Measurements from ENCODE around the gene BIRC3.
"Not testable (repeated sequence)": the region's sequence is repeated elsewhere in the genome, so short reads cannot be mapped to it uniquely, and the experiment has no call there.

BIRC3 gene

DNA sequence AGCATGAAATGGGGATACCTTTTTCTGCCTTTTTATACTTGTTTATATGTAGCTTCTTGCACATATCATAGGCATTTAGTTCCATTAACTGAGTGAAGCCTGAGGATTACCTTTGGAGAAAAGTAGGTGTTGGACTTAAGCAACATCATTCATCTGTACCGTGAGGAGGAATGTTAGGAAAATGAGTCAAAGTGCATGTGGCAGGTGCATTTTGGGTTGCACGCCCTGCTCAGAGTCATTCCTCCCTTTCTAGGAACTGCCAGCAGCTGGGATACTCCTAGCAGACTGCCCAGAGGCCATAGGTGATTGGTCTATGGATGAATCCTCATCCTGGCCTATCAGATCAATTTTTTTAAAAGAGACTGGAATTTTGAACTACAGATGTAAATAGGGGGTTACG is 33.3 kb upstream of the BIRC3 start:
- H3K4me3 Mint-ChIP-seq = no peak overlapping the region
- H3K27me3 Mint-ChIP-seq = peaks cover 0 to 13% of the 10 kb centered on the region in 2 donors
- ATAC-seq (replicated peaks) (no peak), DNase-seq (no peak)
- H3K4me1 Mint-ChIP-seq (ENCODE audit: low read depth in 2 of 2) = peaks cover 4 to 5% of the 10 kb centered on the region in 2 donors
- no peaks in the 10 kb centered on the region for H3K36me3 Mint-ChIP-seq (ENCODE audit: insufficient read depth)
- no peaks in the 10 kb centered on the region for H3K9me3 Mint-ChIP-seq
- H3K27ac Mint-ChIP-seq = no peak overlapping the region

GRCh38 chr11:102286292-102286691 is 31.0 kb upstream of the BIRC3 start:
- DNase-seq (no peak), ATAC-seq (replicated peaks) (no peak)
- Mint-ChIP-seq H3K27ac (no peak overlapping the region), H3K4me3 (no peak overlapping the region), H3K9me3 (no peaks in the 10 kb centered on the region), H3K27me3 (no peaks in the 10 kb centered on the region), H3K4me1 (ENCODE audit: low read depth in 2 of 2) (peaks cover 4 to 5% of the 10 kb centered on the region in 2 donors), H3K36me3 (ENCODE audit: insufficient read depth) (no peaks in the 10 kb centered on the region)

- DNase-seq (peak; percentile 29 to 44 (median 32)), ATAC-seq (replicated peaks) (peak; percentile 95)
- Mint-ChIP-seq H3K9me3 (no peaks in the 10 kb centered on the region), H3K4me1 (ENCODE audit: low read depth in 2 of 2) (peaks cover 4 to 5% of the 10 kb centered on the region in 2 donors), H3K4me3 (no peak overlapping the region), H3K27ac (no peak overlapping the region), H3K27me3 (no peaks in the 10 kb centered on the region), H3K36me3 (ENCODE audit: insufficient read depth) (no peaks in the 10 kb centered on the region)
These were observed 29.1 kb upstream of the BIRC3 start for GRCh38 chr11:102287964-102288724.

- peaks cover 4 to 5% of the 10 kb centered on the region in 2 donors for H3K4me1 Mint-ChIP-seq (ENCODE audit: low read depth in 2 of 2)
- H3K27me3 Mint-ChIP-seq = no peaks in the 10 kb centered on the region
- DNase-seq (no peak), ATAC-seq (replicated peaks) (no peak)
- H3K36me3 Mint-ChIP-seq (ENCODE audit: insufficient read depth) = no peaks in the 10 kb centered on the region
- H3K4me3 Mint-ChIP-seq = no peak overlapping the region
- no peaks in the 10 kb centered on the region for H3K9me3 Mint-ChIP-seq
- no peak overlapping the region for H3K27ac Mint-ChIP-seq
These were observed 28.6 kb upstream of the BIRC3 start for GRCh38 chr11:102288725-102289083.

DNA sequence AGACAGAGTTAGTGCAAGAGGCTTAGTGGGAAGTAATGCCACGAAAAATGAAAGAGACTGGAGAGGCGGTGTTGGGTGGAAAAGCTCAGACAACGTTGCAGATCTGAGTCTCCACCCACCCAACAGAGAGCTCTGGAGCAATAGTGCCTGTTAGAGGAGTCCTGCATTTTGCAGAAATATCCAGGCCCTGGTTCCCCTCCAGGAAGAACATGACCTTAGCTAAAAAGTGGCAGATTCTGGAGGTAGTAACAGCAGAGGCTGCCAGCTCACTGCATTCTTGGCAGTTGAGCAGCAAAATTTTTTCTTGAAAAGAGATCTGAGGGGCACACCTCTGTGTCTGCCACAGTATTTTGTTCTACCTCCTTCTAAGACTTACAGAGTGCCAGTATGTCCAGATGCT is 27.7 kb upstream of the BIRC3 start:
- Mint-ChIP-seq H3K4me3 (no peak overlapping the region), H3K9me3 (no peaks in the 10 kb centered on the region), H3K27me3 (no peaks in the 10 kb centered on the region), H3K27ac (no peak overlapping the region), H3K36me3 (ENCODE audit: insufficient read depth) (no peaks in the 10 kb centered on the region), H3K4me1 (ENCODE audit: low read depth in 2 of 2) (peaks cover 7 to 8% of the 10 kb centered on the region in 2 donors)
- ATAC-seq (replicated peaks) = no peak
- no peak for DNase-seq

DNA sequence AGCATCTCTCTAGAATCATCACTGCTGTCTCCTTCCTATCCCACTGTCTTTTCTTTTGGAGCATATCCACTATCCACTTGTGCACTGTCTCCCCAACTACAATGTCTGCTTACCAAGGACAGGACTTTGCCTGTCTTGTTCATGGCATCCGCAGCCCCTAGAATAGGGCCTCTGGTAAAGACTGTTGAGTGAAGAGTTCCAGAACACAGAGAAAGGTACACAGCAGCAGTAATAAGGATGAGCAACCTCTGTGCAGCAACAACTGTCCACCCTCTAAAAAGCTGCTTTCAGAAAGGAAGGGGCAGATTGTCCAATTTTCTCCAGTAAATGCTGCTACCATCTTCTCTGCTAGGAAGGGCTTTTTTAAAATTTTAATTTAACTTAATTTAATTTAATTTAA is 25.5 kb upstream of the BIRC3 start:
- H3K9me3 Mint-ChIP-seq = no peaks in the 10 kb centered on the region
- DNase-seq (no peak), ATAC-seq (replicated peaks) (no peak)
- no peak overlapping the region for H3K27ac Mint-ChIP-seq
- H3K36me3 Mint-ChIP-seq (ENCODE audit: insufficient read depth) = no peaks in the 10 kb centered on the region
- H3K4me3 Mint-ChIP-seq = no peak overlapping the region
- peaks cover 14 to 15% of the 10 kb centered on the region in 2 donors for H3K4me1 Mint-ChIP-seq (ENCODE audit: low read depth in 2 of 2)
- no peaks in the 10 kb centered on the region for H3K27me3 Mint-ChIP-seq

- Mint-ChIP-seq H3K9me3 (no peaks in the 10 kb centered on the region), H3K4me1 (ENCODE audit: low read depth in 2 of 2) (peaks cover 13 to 14% of the 10 kb centered on the region in 2 donors), H3K36me3 (ENCODE audit: insufficient read depth) (no peaks in the 10 kb centered on the region), H3K4me3 (peak overlapping the region; percentile 81 to 87), H3K27me3 (no peaks in the 10 kb centered on the region), H3K27ac (peak overlapping the region; percentile 86 to 94)
- ATAC-seq (replicated peaks) = no peak
- no peak for DNase-seq
These were observed 24.4 kb upstream of the BIRC3 start for GRCh38 chr11:102292933-102293332.

DNA sequence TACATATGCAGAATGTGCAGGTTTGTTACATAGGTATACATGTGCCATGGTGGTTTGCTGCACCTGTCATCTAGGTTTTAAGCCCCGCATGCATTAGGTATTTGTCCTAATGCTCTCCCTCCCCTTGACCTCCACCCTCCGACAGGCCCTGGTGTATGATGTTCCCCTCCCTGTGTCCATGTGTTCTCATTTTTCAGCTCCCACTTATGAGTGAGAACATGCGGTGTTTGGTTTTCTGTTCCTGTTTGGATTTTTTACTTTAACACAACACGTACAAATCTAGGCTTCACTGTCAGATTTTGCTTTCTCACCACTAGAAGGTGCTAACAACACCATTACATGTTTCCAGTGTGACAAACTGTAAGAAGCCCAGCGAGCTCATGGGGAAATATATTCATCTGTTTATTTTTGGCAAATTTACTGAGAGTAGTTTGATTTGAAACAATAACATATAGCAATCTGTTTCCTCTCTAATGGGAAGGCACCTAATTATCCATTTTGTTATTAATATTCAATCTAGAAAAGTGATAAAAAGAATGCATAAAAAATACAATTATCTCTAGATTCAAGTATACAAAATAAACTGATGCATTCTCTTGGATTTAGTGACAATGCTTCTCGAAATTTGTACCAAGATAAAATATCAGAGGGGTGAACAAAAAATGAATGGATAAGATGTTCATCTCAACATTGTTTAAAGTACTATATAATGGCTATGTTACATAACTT is 23.2 kb upstream of the BIRC3 start:
- Mint-ChIP-seq H3K27ac (peak overlapping the region; percentile 86 to 94), H3K9me3 (no peaks in the 10 kb centered on the region), H3K27me3 (no peaks in the 10 kb centered on the region), H3K4me3 (peak overlapping the region; percentile 81 to 87), H3K36me3 (ENCODE audit: insufficient read depth) (no peaks in the 10 kb centered on the region), H3K4me1 (ENCODE audit: low read depth in 2 of 2) (peaks cover 9 to 11% of the 10 kb centered on the region in 2 donors)
- DNase-seq (peak in 2 of 3 experiments; percentile 23 to 35), ATAC-seq (replicated peaks) (peak; percentile 96)

- Mint-ChIP-seq H3K4me1 (ENCODE audit: low read depth in 2 of 2) (peaks cover 11 to 15% of the 10 kb centered on the region in 2 donors), H3K9me3 (no peaks in the 10 kb centered on the region), H3K36me3 (ENCODE audit: insufficient read depth) (no peaks in the 10 kb centered on the region), H3K4me3 (no peak overlapping the region), H3K27ac (peak overlapping the region in 1 of 2 donors; percentile 46), H3K27me3 (no peaks in the 10 kb centered on the region)
- ATAC-seq (replicated peaks) (no peak), DNase-seq (no peak)
These were observed 22.2 kb upstream of the BIRC3 start for GRCh38 chr11:102295045-102295444.

- H3K27ac Mint-ChIP-seq; H3K9me3 Mint-ChIP-seq; ATAC-seq (replicated peaks); H3K36me3 Mint-ChIP-seq (ENCODE audit: insufficient read depth); DNase-seq; H3K27me3 Mint-ChIP-seq; H3K4me3 Mint-ChIP-seq: not testable (repeated sequence)
- H3K4me1 Mint-ChIP-seq (ENCODE audit: low read depth in 2 of 2) = peaks cover 24 to 28% of the 10 kb centered on the region in 2 donors
These were observed 20.5 kb upstream of the BIRC3 start for GRCh38 chr11:102296757-102297156.

DNA sequence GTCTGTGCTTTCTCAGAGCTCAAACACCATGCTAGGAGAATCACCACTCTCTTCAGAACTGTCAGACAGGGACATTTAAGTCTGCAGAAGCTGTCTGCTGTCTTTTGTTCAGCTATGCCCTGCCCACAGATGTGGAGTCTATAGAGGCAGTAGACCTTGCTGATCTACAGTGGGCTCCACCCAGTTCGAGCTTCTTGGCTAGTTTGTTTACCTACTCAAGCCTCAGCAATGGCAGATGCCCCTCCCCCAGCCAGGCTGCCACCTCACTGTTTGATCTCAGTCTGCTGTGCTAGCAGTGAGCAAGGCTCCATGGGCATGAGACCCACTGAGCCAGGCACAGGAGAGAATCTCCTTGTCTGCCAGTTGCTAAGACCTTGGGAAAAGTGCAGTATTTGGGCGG is 16.4 kb upstream of the BIRC3 start:
- Mint-ChIP-seq H3K9me3 (peaks cover 0 to 15% of the 10 kb centered on the region in 2 donors), H3K4me3 (peak overlapping the region in 1 of 2 donors; percentile 44), H3K4me1 (ENCODE audit: low read depth in 2 of 2) (peaks cover 35 to 39% of the 10 kb centered on the region in 2 donors)
- not testable (repeated sequence) for H3K27ac Mint-ChIP-seq; H3K36me3 Mint-ChIP-seq (ENCODE audit: insufficient read depth); H3K27me3 Mint-ChIP-seq; DNase-seq
- peak; percentile 50 for ATAC-seq (replicated peaks)

DNA sequence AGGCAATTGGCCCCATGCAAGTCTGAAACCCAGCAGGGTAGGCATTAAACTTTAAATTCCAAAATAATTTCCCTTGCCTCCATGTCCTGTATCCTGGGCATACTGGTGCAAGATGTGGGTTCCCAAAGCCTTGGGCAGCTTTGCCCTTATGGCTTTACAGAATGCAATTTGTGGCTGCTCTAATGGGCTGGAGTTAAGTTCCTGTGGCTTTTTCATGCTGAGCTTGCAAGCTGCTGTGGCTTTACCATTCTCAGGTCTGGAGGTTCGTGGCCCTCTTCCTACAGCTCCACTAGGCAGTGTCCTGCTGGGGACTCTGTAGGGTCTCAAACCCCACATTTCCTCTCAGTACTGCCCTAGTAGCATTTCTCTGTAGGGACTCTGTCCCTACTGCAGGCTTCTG is 15.0 kb upstream of the BIRC3 start:
- Mint-ChIP-seq H3K27ac (no peak overlapping the region), H3K27me3 (no peaks in the 10 kb centered on the region), H3K4me3 (no peak overlapping the region), H3K9me3 (peaks cover 0 to 15% of the 10 kb centered on the region in 2 donors), H3K4me1 (ENCODE audit: low read depth in 2 of 2) (peaks cover 49 to 53% of the 10 kb centered on the region in 2 donors), H3K36me3 (ENCODE audit: insufficient read depth) (no peaks in the 10 kb centered on the region)
- DNase-seq (no peak), ATAC-seq (replicated peaks) (no peak)

DNA sequence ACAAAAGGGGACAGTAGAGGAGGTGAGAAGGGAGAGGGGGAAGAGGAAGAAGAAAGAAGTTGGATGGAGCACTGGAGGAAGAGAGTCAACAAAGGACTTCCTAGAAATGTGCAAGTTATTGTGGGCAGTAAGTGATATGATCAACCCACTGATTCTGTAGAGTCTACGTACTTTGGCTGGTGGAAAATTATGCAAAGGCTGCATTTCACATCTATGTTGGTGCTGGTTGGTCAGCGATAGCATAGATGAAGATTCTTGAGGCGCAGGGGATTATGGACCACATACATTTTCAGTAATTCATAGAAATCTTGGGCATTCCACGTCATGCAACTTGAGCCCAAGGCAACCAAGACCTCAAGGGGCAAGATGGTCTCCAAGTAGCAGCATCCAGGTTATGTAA is 12.6 kb upstream of the BIRC3 start:
- Mint-ChIP-seq H3K27me3 (no peaks in the 10 kb centered on the region), H3K36me3 (ENCODE audit: insufficient read depth) (peaks cover 3% of the 10 kb centered on the region), H3K4me3 (peak overlapping the region; percentile 42 to 56), H3K4me1 (ENCODE audit: low read depth in 2 of 2) (peaks cover 52% of the 10 kb centered on the region in 2 donors), H3K9me3 (peaks cover 0 to 15% of the 10 kb centered on the region in 2 donors), H3K27ac (peak overlapping the region; percentile 11 to 72)
- no peak for ATAC-seq (replicated peaks)
- no peak for DNase-seq

All from effector memory CD8-positive, alpha-beta T cell (primary cell).